WTC11 (cell line): ENCODE measurements around the gene ARPC2. TPM values are rescaled to one million over a fixed set of nuclear protein-coding genes. Genes with fewer than 3 reads are reported as not detected.

ENCODE experiments used
- ATAC-seq: fragments of 200-7000 bp; cut with Tn5 transposase; 2 replicates; pipeline ENCODE4 v1.10.0; 2021; ENCODE audit warnings: mild to moderate bottlenecking, moderate library complexity
- CTCF ChIA-PET: fragments of 300-600 bp; sonication (Branson Sonifier 250); formaldehyde crosslinking; loops from one replicate; lab custom pipeline; 2021; ENCODE audit warnings: antibody characterized with exemption; lab: Charles Lee
- POLR2A ChIA-PET: fragments of 350-600 bp; sonication (Branson Sonifier 250); formaldehyde crosslinking; loops from one replicate; lab custom pipeline; 2021; ENCODE audit warnings: antibody characterized with exemption; lab: Charles Lee
- DNase-seq: peaks from one replicate; pipeline ENCODE4 v3.0.0; 2021; ENCODE audit warnings: low spot score
- H3K27ac Mint-ChIP-seq: 2 replicates; pipeline ENCODE4 v1.8.0; 2021; ENCODE audit warnings: mixed read lengths
- H3K27me3 Mint-ChIP-seq: 2 replicates; pipeline ENCODE4 v1.8.0; 2021; ENCODE audit warnings: low read depth, mild to moderate bottlenecking, moderate library complexity, mixed read lengths
- H3K36me3 Mint-ChIP-seq: 2 replicates; pipeline ENCODE4 v1.8.0; 2021; ENCODE audit warnings: mixed read lengths
- H3K4me1 Mint-ChIP-seq: 2 replicates; pipeline ENCODE4 v1.8.0; 2022; ENCODE audit warnings: mixed read lengths
- H3K4me3 Mint-ChIP-seq: 2 replicates; pipeline ENCODE4 v1.8.0; 2021; ENCODE audit warnings: mild to moderate bottlenecking, moderate library complexity, mixed read lengths
- H3K9me3 Mint-ChIP-seq: 2 replicates; pipeline ENCODE4 v1.8.0; 2021; ENCODE audit warnings: mixed read lengths
- CREM ChIP-seq: sonication (generic); formaldehyde crosslinking; IDR thresholded peaks from 2 replicates; pipeline ENCODE4 v1.8.1; 2022; ENCODE audit warnings: mild to moderate bottlenecking, missing genetic modification reagents, moderate library complexity
- ESRRA ChIP-seq: sonication (generic); formaldehyde crosslinking; IDR thresholded peaks from 2 replicates; pipeline ENCODE4 v1.8.1; 2022; ENCODE audit warnings: mild to moderate bottlenecking, missing genetic modification reagents, borderline replicate concordance
- ETV6 ChIP-seq: sonication (generic); formaldehyde crosslinking; IDR thresholded peaks from 2 replicates; pipeline ENCODE4 v1.8.1; 2022; ENCODE audit warnings: mild to moderate bottlenecking, missing genetic modification reagents
- FOXJ3 ChIP-seq: sonication (generic); formaldehyde crosslinking; IDR thresholded peaks from 2 replicates; pipeline ENCODE4 v1.9.0; 2021; ENCODE audit warnings: missing genetic modification reagents, mild to moderate bottlenecking, borderline replicate concordance
- FOXK1 ChIP-seq: sonication (generic); formaldehyde crosslinking; IDR thresholded peaks from 2 replicates; pipeline ENCODE4 v1.8.0; 2022; ENCODE audit warnings: mild to moderate bottlenecking, moderate library complexity, missing genetic modification reagents
- FOXP1 ChIP-seq: sonication (generic); formaldehyde crosslinking; IDR thresholded peaks from 2 replicates; pipeline ENCODE4 v1.8.0; 2022; ENCODE audit warnings: missing genetic modification reagents, mild to moderate bottlenecking, moderate library complexity, borderline replicate concordance
- GTF2I ChIP-seq: fragments of 250-450 bp; sonication (Bioruptor Pico); conservative IDR thresholded peaks from 2 replicates; pipeline ENCODE4 v1.4.0; 2021; ENCODE audit warnings: mild to moderate bottlenecking
- HMGA2 ChIP-seq: fragments of 250-450 bp; sonication (Bioruptor Pico); IDR thresholded peaks from 2 replicates; pipeline ENCODE4 v1.4.0; 2021; ENCODE audit warnings: mild to moderate bottlenecking, moderate library complexity
- HMGXB4 ChIP-seq: sonication (generic); formaldehyde crosslinking; IDR thresholded peaks from 2 replicates; pipeline ENCODE4 v1.8.1; 2023; ENCODE audit warnings: mild to moderate bottlenecking, moderate library complexity, missing genetic modification reagents
- MYBL2 ChIP-seq: sonication (generic); formaldehyde crosslinking; IDR thresholded peaks from 2 replicates; pipeline ENCODE4 v1.8.1; 2023; ENCODE audit warnings: mild to moderate bottlenecking, moderate library complexity, missing genetic modification reagents
- NFATC4 ChIP-seq: fragments of 250-450 bp; sonication (Bioruptor Pico); IDR thresholded peaks from 2 replicates; pipeline ENCODE4 v1.9.0; 2021; ENCODE audit warnings: mild to moderate bottlenecking
- NFE2L1 ChIP-seq: sonication (generic); formaldehyde crosslinking; IDR thresholded peaks from 2 replicates; pipeline ENCODE4 v1.8.1; 2023; ENCODE audit warnings: missing genetic modification reagents
- OVOL2 ChIP-seq: fragments of 250-450 bp; sonication (Bioruptor Pico); IDR thresholded peaks from 2 replicates; pipeline ENCODE4 v1.9.0; 2021; ENCODE audit warnings: mild to moderate bottlenecking, borderline replicate concordance
- SMAD4 ChIP-seq: sonication (generic); formaldehyde crosslinking; IDR thresholded peaks from 2 replicates; pipeline ENCODE4 v1.8.0; 2022; ENCODE audit warnings: mild to moderate bottlenecking, missing genetic modification reagents
- SOX15 ChIP-seq: fragments of 250-450 bp; sonication (Bioruptor Pico); IDR thresholded peaks from 2 replicates; pipeline ENCODE4 v1.9.0; 2021; ENCODE audit warnings: mild to moderate bottlenecking
- SP1 ChIP-seq: sonication (generic); formaldehyde crosslinking; conservative IDR thresholded peaks from 2 replicates; pipeline ENCODE4 v1.8.1; 2022; ENCODE audit warnings: missing genetic modification reagents
- TEAD4 ChIP-seq: sonication (generic); formaldehyde crosslinking; IDR thresholded peaks from 2 replicates; pipeline ENCODE4 v1.8.0; 2022; ENCODE audit warnings: mild to moderate bottlenecking, missing genetic modification reagents
- TP53 ChIP-seq: sonication (generic); formaldehyde crosslinking; IDR thresholded peaks from 2 replicates; pipeline ENCODE4 v1.8.1; 2023; ENCODE audit warnings: mild to moderate bottlenecking, missing genetic modification reagents
- ZBTB43 ChIP-seq: sonication (generic); formaldehyde crosslinking; IDR thresholded peaks from 2 replicates; pipeline ENCODE4 v1.8.1; 2023; ENCODE audit warnings: mild to moderate bottlenecking, missing genetic modification reagents
- ZMAT4 ChIP-seq: fragments of 250-450 bp; sonication (Bioruptor Pico); IDR thresholded peaks from 2 replicates; pipeline ENCODE4 v1.9.0; 2021; ENCODE audit warnings: mild to moderate bottlenecking
- ZNF232 ChIP-seq: sonication (generic); formaldehyde crosslinking; IDR thresholded peaks from 2 replicates; pipeline ENCODE4 v1.8.0; 2022; ENCODE audit warnings: mild to moderate bottlenecking, missing genetic modification reagents
- ZNF416 ChIP-seq: fragments of 250-450 bp; sonication (Bioruptor Pico); IDR thresholded peaks from 2 replicates; pipeline ENCODE4 v1.9.0; 2021; ENCODE audit warnings: mild to moderate bottlenecking, inconsistent platforms
- ZNF532 ChIP-seq: fragments of 250-450 bp; sonication (Bioruptor Pico); IDR thresholded peaks from 2 replicates; pipeline ENCODE4 v1.9.0; 2021; ENCODE audit warnings: mild to moderate bottlenecking, borderline replicate concordance
- ZNF671 ChIP-seq: fragments of 250-450 bp; sonication (Bioruptor Pico); IDR thresholded peaks from 2 replicates; pipeline ENCODE4 v1.8.0; 2021; ENCODE audit warnings: mild to moderate bottlenecking
- total RNA-seq: library from RNA; stranded (reverse); gene quantifications from 3 replicates; pipeline ENCODE4 v1.2.3, GENCODE V29; 2021

ARPC2 gene
- total RNA-seq, 1 experiment from 2014 or later = 184 TPM

GRCh38 chr2:218192902-218193430 is 24.0 kb upstream of the ARPC2 start:
- ATAC-seq (no peak), DNase-seq (no peak)
- TF ChIP-seq TP53 (CRISPR knock-in tag) (no peak), OVOL2 (no peak), ZMAT4 (CRISPR knock-in tag) (no peak), HMGA2 (CRISPR knock-in tag) (no peak), SMAD4 (CRISPR knock-in tag) (no peak), FOXP1 (CRISPR knock-in tag) (no peak), NFE2L1 (CRISPR knock-in tag) (no peak), ZNF532 (CRISPR knock-in tag) (no peak), FOXK1 (CRISPR knock-in tag) (no peak), ESRRA (no peak), GTF2I (CRISPR knock-in tag) (no peak), ZBTB43 (CRISPR knock-in tag) (no peak), SP1 (CRISPR knock-in tag) (no peak), MYBL2 (no peak)
- ChIA-PET CTCF (no interaction called here), POLR2A (no interaction called here)
- no peaks in the 10 kb centered on the region for H3K36me3 Mint-ChIP-seq
- H3K4me3 Mint-ChIP-seq = no peak overlapping the region
- H3K27ac Mint-ChIP-seq = no peak overlapping the region
- H3K4me1 Mint-ChIP-seq = peaks cover 11% of the 10 kb centered on the region
- no peaks in the 10 kb centered on the region; the same call in 1 of the 2 replicates for H3K27me3 Mint-ChIP-seq
- no peaks in the 10 kb centered on the region for H3K9me3 Mint-ChIP-seq

- no peak overlapping the region for H3K4me3 Mint-ChIP-seq
- ChIA-PET POLR2A (no interaction called here), CTCF (no interaction called here)
- H3K9me3 Mint-ChIP-seq = no peaks in the 10 kb centered on the region
- H3K36me3 Mint-ChIP-seq = no peaks in the 10 kb centered on the region
- H3K4me1 Mint-ChIP-seq = peaks cover 11% of the 10 kb centered on the region
- no peak overlapping the region for H3K27ac Mint-ChIP-seq
- ATAC-seq = no peak
- TF ChIP-seq OVOL2 = no peak
- no peak for TF ChIP-seq ZNF232
- no peak for TF ChIP-seq ZNF416 (CRISPR knock-in tag)
- no peak for TF ChIP-seq FOXJ3 (CRISPR knock-in tag)
- TF ChIP-seq CREM (CRISPR knock-in tag) = no peak
- no peak for TF ChIP-seq HMGA2 (CRISPR knock-in tag)
- TF ChIP-seq TEAD4 = no peak
- TF ChIP-seq SOX15 (CRISPR knock-in tag) = no peak
- no peak for TF ChIP-seq ETV6 (CRISPR knock-in tag)
- no peak for TF ChIP-seq ZNF671 (CRISPR knock-in tag)
- no peak for TF ChIP-seq HMGXB4
- no peak for TF ChIP-seq NFATC4 (CRISPR knock-in tag)
- TF ChIP-seq, all 79 proteins: peak for 0
- no peaks in the 10 kb centered on the region; the same call in none of the 2 replicates for H3K27me3 Mint-ChIP-seq
- DNase-seq = no peak
These were observed 23.3 kb upstream of the ARPC2 start for GRCh38 chr2:218193701-218194100.
